HG03520 (cell line): ENCODE data around the gene ADSS2.

Experiments used
- ATAC-seq: cut with Tn5 transposase; IDR thresholded peaks from one replicate; pipeline ENCODE4 v1.9.1; 2021; ENCODE audit warnings: mild to moderate bottlenecking, moderate library complexity; ENCODE audit not compliant: unreplicated experiment

Gene ADSS2

GRCh38 chr1:244447024-244447423 lies 4.7 kb downstream of the ADSS2 start:
- no peak for ATAC-seq

GRCh38 chr1:244445320-244446181 lies 6.2 kb downstream of the ADSS2 start:
- ATAC-seq, result no peak

- ATAC-seq, result no peak
Measured at GRCh38 chr1:244444854-244445253, 6.9 kb downstream of the ADSS2 start.

- no peak for ATAC-seq
Measured at GRCh38 chr1:244442850-244443249, 8.9 kb downstream of the ADSS2 start.

GRCh38 chr1:244439391-244440032 lies 12.2 kb downstream of the ADSS2 start:
- no peak for ATAC-seq

GRCh38 chr1:244437086-244437468 lies 14.6 kb downstream of the ADSS2 start:
- no peak for ATAC-seq

- ATAC-seq, result no peak
Measured at GRCh38 chr1:244436336-244437085, 15.2 kb downstream of the ADSS2 start.

GRCh38 chr1:244435562-244436205 lies 16.0 kb downstream of the ADSS2 start:
- ATAC-seq, result no peak

- no peak for ATAC-seq
Measured at GRCh38 chr1:244431166-244431565, 20.5 kb downstream of the ADSS2 start.

- no peak for ATAC-seq
Measured at GRCh38 chr1:244429818-244430217, 21.9 kb downstream of the ADSS2 start.

GRCh38 chr1:244427647-244428046 lies 24.1 kb downstream of the ADSS2 start:
- ATAC-seq, result no peak

GRCh38 chr1:244424649-244425334 lies 26.9 kb downstream of the ADSS2 start:
- ATAC-seq, result no peak

- no peak for ATAC-seq
Measured at GRCh38 chr1:244422174-244422573, 29.5 kb downstream of the ADSS2 start.

- no peak for ATAC-seq
Measured at GRCh38 chr1:244419024-244419423, 32.7 kb downstream of the ADSS2 start.

GRCh38 chr1:244414543-244414942 lies 37.2 kb downstream of the ADSS2 start:
- ATAC-seq, result no peak

GRCh38 chr1:244413736-244414135 lies 38.0 kb downstream of the ADSS2 start:
- ATAC-seq, result no peak

- no peak for ATAC-seq
Measured at GRCh38 chr1:244412176-244412575, 39.5 kb downstream of the ADSS2 start.

- ATAC-seq, result peak; percentile 54
Measured at GRCh38 chr1:244409701-244410100, 42.0 kb downstream of the ADSS2 start.

GRCh38 chr1:244406337-244406736 lies 45.4 kb downstream of the ADSS2 start:
- peak; percentile 80 for ATAC-seq

GRCh38 chr1:244405856-244406255 lies 45.9 kb downstream of the ADSS2 start:
- no peak for ATAC-seq

GRCh38 chr1:244403431-244403830 lies 48.3 kb downstream of the ADSS2 start:
- no peak for ATAC-seq
